ENCODE results near the gene ING2. TPM values are rescaled to one million over a fixed set of nuclear protein-coding genes. Genes with fewer than 3 reads are reported as not detected.
"Not testable (repeated sequence)": the region's sequence is repeated elsewhere in the genome, so short reads cannot be mapped to it uniquely, and the experiment has no call there.

The ING2 gene
- polyA plus RNA-seq (2014; cell fraction: cytosol; rRNA removed): 8.4 and 14.1 TPM in 2 replicates
- polyA plus RNA-seq (2014; cell fraction: nucleus; rRNA removed): 4.0 and 4.8 TPM in 2 replicates

DNA sequence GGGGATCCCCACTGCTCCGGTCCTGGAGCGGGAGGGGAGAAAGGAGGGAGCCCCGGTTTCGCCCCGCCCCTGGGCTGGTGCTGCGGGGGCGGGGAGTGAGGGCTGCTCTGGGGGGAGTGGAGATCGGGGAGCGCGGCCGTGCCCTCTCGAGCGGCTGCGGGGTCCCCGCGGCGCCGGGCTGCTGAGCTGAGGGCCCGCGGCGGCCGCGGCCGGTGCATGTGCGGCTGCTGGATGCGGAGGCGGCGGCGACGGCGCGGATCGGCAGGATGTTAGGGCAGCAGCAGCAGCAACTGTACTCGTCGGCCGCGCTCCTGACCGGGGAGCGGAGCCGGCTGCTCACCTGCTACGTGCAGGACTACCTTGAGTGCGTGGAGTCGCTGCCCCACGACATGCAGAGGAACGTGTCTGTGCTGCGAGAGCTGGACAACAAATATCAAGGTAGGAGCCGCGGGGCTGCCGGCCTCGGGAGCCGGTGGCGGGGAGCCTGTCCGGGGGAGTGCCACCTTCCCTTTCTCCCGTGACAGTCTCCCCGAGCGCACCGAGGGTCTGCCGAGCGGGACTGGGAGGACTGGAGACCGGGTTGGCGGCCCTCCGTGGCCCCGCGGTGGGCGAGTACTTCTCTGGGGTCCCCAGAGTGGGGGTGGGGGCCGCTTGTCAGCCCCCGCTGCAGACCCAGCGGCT lies at the start of gene ING2:
ING2 (plus strand) TSS at position 129 of the 681 bp plus-strand sequence; CDS start at position 267, 138 bp downstream.
- DNase-seq (ENCODE audit: low spot score): peak; percentile 32

GRCh38 chr4:183455431-183456195 lies 49.2 kb upstream of the ING2 start:
- no peak for DNase-seq (ENCODE audit: low spot score)

- DNase-seq (ENCODE audit: low spot score): no peak
These were observed 46.9 kb upstream of the ING2 start for GRCh38 chr4:183458005-183458404.

DNA sequence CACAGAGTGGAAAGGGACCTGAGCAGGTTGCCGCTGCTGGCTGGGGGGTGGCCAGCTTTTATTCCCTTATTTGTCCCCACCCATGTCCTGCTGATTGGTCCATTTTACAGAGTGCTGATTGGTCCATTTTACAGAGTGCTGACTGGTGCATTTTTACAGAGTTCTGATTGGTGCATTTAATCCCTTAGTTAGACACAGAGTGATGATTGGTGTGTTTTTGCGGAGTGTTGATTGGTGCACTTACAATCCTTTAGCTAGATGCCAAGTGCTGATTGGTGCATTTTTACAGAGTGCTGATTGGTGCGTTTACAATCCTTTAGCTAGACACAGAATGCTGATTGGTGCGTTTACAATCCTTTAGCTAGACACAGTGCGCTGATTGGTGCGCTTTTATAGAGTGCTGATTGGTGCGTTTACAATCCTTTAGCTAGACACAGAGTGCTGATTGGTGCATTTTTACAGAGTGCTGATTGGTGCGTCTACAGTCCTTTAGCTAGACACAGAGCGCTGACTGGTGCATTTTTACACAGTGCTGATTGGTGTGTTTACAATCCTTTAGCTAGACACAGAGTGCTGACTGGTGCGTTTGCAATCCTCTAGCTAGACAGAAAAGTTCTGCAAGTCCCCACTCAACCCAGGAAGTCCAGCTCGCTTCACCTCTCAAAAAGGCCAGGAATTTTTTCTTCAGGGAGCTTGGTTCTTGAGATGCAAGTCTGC lies 40.8 kb upstream of the ING2 start:
- not testable (repeated sequence) for DNase-seq (ENCODE audit: low spot score)

- not testable (repeated sequence) for DNase-seq (ENCODE audit: low spot score)
These were observed 39.0 kb upstream of the ING2 start for GRCh38 chr4:183465879-183466278.

DNA sequence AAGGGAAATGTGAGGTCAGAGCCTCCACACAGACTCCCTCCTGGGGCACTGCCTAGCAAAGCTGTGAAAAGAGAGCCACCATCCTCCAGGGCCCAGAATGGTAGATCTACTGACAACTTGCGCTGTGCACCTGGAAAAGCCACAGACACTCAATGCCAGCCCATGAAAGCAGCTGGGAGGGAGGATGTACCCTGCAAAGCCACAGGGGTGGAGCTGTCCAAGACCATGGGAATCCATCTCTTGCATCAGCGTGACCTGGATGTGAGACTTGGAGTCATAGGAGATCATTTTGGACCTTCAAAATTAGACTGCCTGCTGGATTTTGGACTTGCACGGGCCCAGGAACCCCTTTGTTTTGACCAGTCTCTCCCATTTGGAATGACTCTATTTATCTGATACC lies 37.6 kb upstream of the ING2 start:
- DNase-seq (ENCODE audit: low spot score): no peak

GRCh38 chr4:183468210-183469095 lies 36.4 kb upstream of the ING2 start:
- DNase-seq (ENCODE audit: low spot score): no peak

DNA sequence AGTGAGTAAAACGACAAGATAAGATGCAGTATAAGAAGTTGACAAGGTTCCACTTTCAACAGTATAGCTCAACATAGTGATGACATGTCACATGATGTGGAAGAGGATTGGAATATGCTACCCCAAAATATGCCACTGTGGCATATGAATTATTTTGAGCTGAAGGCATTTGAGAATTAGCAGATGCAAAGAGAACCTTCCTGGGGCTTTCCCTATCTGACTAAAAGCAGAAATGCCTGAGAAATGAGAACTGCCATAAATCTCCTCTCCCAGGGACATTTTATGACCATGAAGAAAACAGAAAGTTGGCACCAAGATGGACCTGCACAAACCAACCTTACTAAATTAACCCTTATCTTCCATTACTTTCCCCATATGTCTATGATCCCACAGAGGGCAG lies 35.6 kb upstream of the ING2 start:
- DNase-seq (ENCODE audit: low spot score): no peak

DNA sequence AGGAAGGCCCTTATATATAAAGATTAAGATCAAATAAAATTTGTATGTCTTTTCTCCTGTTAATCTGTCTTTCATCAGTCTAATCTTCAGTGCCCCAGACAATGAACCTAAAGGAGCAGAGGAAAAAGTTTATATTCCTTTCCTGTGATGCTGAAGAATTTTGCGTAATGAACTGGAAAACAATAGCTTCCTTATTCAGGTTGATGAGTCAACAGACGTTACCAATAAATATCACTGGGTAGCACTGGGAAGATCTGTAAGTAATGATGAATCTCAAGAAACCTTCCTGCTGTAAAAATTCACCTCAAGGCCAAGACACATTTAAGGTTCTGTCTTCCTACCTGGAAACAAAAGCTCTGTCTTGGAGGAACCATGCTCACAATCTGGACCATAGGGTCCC lies 34.9 kb upstream of the ING2 start:
- no peak for DNase-seq (ENCODE audit: low spot score)

DNA sequence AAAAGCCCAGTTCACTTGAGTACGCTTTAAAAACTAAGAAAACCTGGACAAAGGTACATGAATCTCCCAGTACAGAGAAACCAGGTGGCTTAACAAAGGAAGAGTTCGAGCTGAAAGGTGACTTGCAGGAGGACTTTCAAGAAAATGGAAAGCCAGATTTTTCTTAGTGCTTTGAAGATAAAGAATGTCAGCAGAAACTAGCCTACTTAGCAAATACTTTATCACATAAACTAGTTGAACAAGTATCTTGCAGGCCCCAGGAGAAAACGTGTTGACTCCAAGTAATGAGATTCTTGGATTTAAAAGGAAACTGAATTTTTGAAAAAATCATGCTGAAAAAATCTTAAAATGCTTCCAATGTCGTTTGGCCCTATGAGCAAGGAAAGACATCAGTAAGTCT lies 34.0 kb upstream of the ING2 start:
- DNase-seq (ENCODE audit: low spot score): no peak

DNA sequence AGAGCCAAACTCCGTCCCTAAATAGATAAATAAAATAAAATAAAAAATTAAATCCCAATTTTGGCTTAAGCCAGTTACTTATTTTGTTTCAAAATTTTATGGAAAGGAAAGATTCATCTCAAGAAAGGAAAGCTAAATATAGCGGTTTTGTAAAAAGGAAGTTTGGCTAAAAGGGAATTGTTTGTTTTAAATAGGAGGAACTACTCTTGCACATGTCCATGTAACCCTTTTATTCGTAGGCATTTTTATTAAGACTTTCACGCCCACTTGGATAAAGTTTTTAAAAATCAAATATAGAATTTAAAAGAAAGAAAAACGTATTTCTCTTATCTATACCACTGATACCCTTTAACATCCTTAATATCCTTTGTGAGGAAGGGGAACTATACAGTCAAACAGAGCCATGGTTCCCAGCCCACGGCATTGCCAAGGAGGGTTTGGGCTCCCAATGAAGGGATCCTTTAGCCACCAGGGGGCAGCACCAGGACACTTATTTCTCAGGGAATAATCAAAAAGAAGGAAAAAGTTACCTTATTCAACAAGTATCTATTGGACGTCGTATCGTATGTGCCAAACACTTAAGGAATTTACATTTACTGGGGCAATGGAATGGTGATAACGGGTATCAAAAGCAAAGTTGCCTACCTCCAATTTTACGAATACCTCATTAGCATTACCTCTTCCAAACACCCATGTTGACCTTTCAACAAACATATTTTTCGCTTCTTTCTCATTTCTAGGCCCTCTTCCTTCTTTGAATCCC lies 32.7 kb upstream of the ING2 start:
- DNase-seq (ENCODE audit: low spot score): peak; percentile 62

- no peak for DNase-seq (ENCODE audit: low spot score)
These were observed 26.7 kb upstream of the ING2 start for GRCh38 chr4:183478123-183478522.

- DNase-seq (ENCODE audit: low spot score): no peak
These were observed 25.9 kb upstream of the ING2 start for GRCh38 chr4:183478926-183479325.

GRCh38 chr4:183482515-183483095 lies 22.3 kb upstream of the ING2 start:
- DNase-seq (ENCODE audit: low spot score): not testable (repeated sequence)

DNA sequence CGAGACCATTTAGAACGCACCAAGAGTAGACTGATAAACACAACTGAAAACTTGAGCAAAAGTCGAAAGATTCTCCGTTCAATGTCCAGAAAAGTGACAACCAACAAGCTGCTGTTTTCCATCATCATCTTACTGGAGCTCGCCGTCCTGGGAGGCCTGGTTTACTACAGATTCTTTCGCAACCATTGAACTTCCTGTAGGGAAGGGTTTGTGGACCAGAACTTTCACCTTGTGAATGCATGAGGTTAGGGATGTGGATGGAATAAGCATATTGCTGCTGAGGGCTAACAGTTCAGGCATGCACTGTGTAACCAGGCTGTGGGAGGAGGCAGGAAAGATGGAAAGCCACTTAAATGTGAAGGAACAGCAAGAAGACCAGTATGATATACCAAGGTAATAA lies 20.9 kb upstream of the ING2 start:
- DNase-seq (ENCODE audit: low spot score): no peak

DNA sequence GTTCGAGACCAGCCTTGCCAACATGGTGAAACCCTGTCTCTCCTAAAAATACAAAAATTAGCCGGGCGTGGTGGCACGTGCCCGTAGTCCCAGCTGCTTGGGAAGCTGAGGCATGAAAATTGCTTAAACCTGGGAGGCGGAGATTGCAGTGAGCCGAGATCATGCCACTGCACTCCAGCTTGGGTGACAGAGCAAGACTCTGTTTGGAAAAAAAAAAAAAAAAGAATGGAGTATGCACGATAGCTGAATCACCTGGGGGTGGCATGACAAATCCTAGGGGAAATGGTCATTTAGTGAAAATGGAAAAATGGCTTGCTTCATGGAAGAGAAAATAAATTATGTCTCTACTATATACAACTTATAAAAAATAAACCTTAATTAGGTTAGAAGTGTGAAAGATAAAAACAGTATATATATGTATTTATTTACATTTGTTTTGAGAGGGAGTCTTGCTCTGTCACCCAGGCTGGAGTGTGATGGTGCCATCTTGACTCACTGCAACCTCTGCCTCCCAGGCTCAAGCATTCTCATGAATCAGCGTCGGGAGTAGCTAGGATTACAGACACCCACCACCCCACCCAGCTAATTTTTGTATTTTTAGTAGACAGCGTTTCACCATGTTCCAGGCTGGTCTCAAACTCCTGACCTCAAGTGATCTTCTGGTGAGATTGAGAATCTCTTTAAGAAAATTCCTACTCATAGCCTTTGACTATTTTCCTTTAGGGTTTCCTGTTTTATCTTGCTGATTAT lies 19.3 kb upstream of the ING2 start:
- no peak for DNase-seq (ENCODE audit: low spot score)

DNA sequence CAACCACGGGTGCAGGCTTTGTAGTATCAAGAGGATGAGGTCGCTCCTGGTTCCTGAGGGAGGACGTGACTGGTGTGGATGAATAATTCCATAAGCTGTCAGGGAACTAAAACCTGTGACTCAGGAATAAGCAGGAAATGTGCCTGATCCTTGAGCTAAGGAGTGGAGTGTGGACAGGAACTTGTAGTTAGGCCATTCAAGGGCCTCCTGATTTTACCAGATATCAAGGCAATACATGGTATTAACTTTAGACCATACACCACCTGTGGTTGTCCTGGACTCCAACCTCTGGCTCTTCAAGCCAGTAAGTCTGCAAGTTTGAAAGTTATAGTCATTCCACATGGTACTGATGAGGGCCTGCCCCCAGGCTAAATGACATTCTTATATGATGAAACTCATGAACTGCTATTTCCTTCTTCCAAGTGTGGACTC lies 12.1 kb upstream of the ING2 start:
- DNase-seq (ENCODE audit: low spot score): no peak

GRCh38 chr4:183493246-183493645 lies 11.6 kb upstream of the ING2 start:
- DNase-seq (ENCODE audit: low spot score): no peak

- no peak for DNase-seq (ENCODE audit: low spot score)
These were observed 9.7 kb upstream of the ING2 start for GRCh38 chr4:183495184-183495583.
